T47D (cell line): ENCODE measurements around the gene NAA16.
"Not testable (repeated sequence)": the region's sequence is repeated elsewhere in the genome, so short reads cannot be mapped to it uniquely, and the experiment has no call there.

Experiments used
- DNase-seq, 2 experiments: peaks; one replicate each; pipeline versions ENCODE4 v3.0.0 to v3.0.0-alpha.2; 2011 to 2012; ENCODE audit warnings: low read depth in 1 of 2, low spot score in 1 of 2
- JUND ChIP-seq: IDR thresholded peaks from 2 replicates; pipeline ENCODE4 v1.6.1; 2012; ENCODE audit warnings: low read depth
- in situ Hi-C: cut with HindIII; loops from 2 replicates; pipeline ENCODE4 v1.10.0; 2016; ENCODE audit warnings: low sequenced_read_pairs, low pct_unique_long_range_greater_than_20kb

Gene NAA16

DNA sequence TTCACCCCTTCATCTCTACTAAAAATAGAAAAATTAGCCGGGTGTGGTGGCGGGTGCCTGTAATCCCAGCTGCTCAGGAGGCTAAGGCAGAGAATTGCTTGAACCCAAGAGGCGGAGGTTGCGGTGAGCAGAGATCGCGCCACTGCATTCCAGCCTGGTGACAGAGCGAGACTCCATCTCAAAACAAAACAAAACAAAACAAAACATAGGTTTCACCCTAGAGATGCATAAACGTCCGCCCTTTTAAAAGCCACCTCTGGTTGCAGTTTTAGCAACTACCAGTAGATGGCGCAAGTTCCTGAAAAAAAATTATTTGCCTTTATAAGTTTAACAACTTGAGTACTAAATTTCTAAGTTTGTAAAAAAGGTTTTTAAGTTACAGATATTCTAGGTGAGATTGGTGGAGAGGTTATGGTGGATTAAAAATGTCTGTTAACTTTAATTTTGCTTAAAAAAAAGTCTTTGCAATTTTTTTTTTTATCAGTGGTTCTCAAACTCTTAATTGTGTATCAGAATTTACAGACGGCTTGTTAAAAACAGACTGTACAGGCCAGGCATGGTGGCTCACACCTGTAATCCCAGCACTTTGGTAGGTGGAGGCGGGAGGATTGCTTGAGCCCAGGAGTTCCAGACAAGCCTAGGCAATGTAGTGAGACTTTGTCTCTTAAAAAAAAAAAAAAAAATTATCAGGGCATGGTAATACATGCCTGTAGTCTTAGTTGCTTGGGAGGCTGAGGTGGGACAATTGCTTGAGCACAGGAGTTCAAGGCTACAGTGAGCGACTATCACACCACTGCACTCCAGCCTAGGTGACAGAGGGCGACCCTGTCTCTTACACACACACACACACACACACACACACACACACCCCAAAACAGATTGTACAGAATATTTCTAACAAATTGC lies 42.1 kb downstream of the NAA16 start:
- DNase-seq, result peak in 1 of 2 experiments; percentile 56
- no peak for TF ChIP-seq JUND
- in situ Hi-C loops, result no loop called here

DNA sequence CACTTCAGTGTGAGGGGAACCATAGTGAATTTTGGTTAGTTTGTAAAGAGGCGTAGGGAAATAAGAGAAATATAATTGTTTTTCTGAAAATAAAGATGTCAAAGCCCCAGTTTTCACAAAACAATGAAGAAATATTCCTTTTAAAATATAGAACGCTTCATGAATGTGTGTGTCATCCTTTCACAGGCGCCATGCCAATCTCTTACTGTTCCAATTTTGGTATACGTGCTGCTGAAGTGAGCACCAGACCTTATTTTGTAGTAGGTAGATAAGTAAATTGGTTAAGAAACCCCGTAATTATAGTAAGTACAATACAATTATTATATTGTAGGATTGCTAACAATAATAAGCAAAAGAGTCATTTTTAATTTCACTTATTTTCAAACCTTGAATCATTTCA lies 43.3 kb downstream of the NAA16 start:
- no peak for DNase-seq
- TF ChIP-seq JUND, result no peak

GRCh38 chr13:41356385-41356648 lies 45.2 kb downstream of the NAA16 start:
- in situ Hi-C loops, result not testable (repeated sequence)

More for the DNA sequence above, 43.3 kb downstream of the NAA16 start:
- in situ Hi-C loops, result no loop called here

GRCh38 chr13:41356786-41357185 lies 45.7 kb downstream of the NAA16 start:
- DNase-seq, result no peak
- in situ Hi-C loops, result no loop called here
- TF ChIP-seq JUND, result no peak

More at GRCh38 chr13:41356385-41356648, 45.2 kb downstream of the NAA16 start:
- not testable (repeated sequence) for DNase-seq

DNA sequence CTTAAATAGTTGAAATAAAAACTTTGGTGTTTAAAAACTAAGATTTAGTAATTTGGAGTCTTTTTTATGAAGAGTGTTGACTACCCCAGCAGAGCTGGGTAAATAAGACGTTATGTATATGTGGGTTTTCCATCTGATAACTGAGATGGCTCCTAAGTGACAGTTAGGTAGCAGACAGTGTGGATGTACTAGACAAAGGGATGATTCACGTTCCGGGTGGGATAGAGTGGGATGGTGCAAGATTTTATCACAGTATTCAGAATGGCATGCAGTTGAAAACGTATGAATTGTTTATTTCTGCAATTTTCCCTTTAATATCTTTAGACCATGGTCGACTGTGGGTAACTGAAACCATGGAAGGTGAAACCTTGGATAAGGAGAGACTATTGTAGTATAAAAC lies 50.4 kb downstream of the NAA16 start:
- in situ Hi-C loops, result no loop called here
- DNase-seq, result no peak
- TF ChIP-seq JUND, result no peak

DNA sequence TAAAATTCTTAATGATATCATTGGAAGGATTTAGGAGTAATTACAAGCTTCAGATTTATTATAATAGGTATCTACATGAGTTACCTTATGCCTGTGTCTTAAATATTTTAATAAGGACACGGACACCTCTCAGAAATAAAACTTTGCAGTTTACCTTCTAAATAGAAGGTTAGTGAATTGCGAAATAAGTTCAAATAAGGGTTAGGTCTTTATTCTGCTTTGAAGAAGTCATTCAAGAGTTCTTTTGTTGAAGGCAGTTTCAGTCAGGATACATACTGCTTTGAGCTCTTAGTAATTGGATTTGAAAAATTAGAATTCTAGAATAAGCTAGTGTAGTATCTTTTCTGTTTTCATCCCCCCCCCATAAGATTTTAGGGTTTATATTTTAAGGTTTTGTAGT lies 53.0 kb downstream of the NAA16 start:
- in situ Hi-C loops, result no loop called here
- TF ChIP-seq JUND, result no peak
- DNase-seq, result no peak

DNA sequence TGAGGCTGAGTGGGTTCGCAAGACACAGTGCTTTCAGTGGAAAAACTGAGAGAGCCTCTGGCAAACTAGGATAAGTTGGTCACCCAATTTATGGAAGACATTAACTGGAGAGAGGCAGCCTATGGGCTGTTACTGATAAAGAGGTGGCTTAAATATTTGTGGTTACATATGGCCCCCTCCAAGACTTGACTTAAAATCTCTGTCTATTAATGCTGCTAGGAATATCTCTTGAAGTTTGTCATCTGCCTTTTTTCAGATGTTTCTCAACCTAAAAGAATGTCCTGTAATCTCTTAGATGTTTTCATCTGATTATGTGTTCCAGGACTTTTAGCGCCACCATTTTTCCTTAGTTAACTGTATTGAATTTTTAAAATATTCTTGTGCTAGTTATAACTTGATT lies 54.6 kb downstream of the NAA16 start:
- in situ Hi-C loops, result no loop called here
- TF ChIP-seq JUND, result no peak
- no peak for DNase-seq

DNA sequence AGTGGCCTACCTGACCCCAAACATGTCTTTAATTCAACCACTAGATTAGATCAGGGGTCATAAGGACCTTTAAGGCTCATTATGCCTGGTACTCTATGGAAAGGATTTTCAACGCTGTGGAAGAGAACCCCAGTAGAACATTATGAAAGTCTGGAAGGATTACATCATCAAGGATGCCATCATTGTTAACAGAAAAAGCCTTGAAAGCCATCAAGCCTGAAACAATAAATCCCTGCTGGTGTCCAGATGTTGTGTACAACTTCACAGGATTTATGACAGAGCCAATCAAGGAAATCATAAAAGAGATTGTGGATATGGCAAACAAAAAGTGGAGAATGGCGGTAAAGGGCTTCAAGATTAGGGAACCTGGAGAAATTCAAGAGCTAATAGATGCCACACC lies 59.7 kb downstream of the NAA16 start:
- in situ Hi-C loops, result no loop called here
- TF ChIP-seq JUND, result no peak
- no peak for DNase-seq

GRCh38 chr13:41377446-41377845 lies 66.4 kb downstream of the NAA16 start:
- no peak for DNase-seq
- no peak for TF ChIP-seq JUND
- in situ Hi-C loops, result no loop called here

DNA sequence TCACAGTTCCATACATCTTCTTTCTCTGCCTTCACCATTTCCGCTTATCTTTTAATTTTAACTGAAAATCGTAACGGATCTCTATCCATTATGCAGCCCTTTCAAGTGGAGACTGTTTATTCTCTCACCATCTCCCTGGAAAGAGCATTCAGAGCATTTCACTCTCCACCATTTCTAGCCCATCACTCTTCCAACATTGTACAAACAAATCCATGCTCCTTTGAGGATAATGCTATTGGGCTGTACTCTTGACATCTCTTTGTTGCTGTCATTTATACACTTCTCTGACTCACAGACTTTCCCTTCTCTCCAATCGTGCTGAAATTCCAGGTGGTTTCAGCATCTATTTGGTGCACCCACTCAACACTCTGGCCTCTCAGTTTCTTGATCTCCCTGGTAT lies 71.4 kb downstream of the NAA16 start:
- in situ Hi-C loops, result no loop called here
- TF ChIP-seq JUND, result no peak
- DNase-seq, result no peak

- no peak for DNase-seq
- no peak for TF ChIP-seq JUND
- in situ Hi-C loops, result no loop called here
These were observed 72.3 kb downstream of the NAA16 start for GRCh38 chr13:41383386-41383785.

DNA sequence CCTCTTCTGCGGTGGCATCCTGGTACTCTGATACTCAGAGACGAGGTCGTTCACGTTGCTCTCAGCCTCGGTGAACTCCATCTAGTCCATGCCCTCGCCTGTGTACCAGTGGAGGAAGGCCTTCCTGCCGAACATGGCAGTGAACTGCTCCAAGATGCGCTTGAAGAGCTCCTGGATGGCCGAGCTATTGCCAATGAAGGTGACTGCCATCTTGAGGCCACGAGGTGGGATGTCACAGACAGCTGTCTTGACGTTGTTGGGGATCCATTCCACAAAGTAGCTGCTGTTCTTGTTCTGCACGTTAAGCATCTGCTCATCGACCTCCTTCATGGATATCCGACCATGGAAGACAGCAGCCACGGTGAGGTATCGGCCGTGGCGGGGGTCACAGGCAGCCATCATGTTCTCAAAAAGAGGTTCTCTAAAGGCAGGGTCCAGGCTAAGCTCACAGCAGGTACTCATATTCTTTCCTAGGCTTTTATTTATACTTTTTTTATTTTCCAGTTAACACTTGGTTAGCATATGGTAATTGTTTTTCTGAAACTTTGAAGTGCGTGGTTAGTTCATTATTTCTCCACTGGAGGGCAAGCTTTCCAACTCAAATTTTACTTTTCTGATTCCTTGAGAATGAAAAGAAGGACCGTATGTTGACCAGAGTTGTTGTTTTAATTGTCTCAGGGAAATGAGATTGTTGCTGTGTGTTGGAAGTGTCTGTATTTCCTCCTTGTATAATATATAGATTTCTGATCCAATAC lies 73.9 kb downstream of the NAA16 start:
- TF ChIP-seq JUND, result no peak
- in situ Hi-C loops, result no loop called here
- DNase-seq, result peak in 1 of 2 experiments; percentile 6

GRCh38 chr13:41386211-41386610 lies 75.1 kb downstream of the NAA16 start:
- in situ Hi-C loops, result no loop called here
- DNase-seq, result no peak
- TF ChIP-seq JUND, result no peak
